Astrocyte (in vitro differentiated cells and primary cell): ENCODE results near the gene ING5. TPM values are rescaled to one million over a fixed set of nuclear protein-coding genes. Genes with fewer than 3 reads are reported as not detected.

ENCODE experiments used
- DNase-seq: peaks from one replicate; pipeline ENCODE4 v3.0.0-alpha.2; 2010; ENCODE audit warnings: low read depth
- FAIRE-seq: peaks from 2 replicates; lab custom pipeline; 2011; peaks lifted over from hg19 to GRCh38; lab: Jason Lieb, UNC
- H2AFZ ChIP-seq: 2 replicates; pipeline ENCODE4 v1.6.0; 2012; ENCODE audit warnings: low read depth, low read length, inconsistent platforms
- H3K27ac ChIP-seq: 2 replicates; pipeline ENCODE4 v1.5.1; 2011; ENCODE audit warnings: low read depth, low read length, inconsistent platforms
- H3K27me3 ChIP-seq: 2 replicates; pipeline ENCODE4 v1.6.0; 2011; ENCODE audit warnings: low read length, inconsistent platforms; ENCODE audit not compliant: insufficient read depth
- H3K36me3 ChIP-seq: 2 replicates; pipeline ENCODE4 v1.5.1; 2011; ENCODE audit warnings: low read length, inconsistent platforms; ENCODE audit not compliant: insufficient read depth
- H3K4me1 ChIP-seq: 2 replicates; pipeline ENCODE4 v1.5.1; 2011; ENCODE audit warnings: low read length, inconsistent platforms; ENCODE audit not compliant: insufficient read depth
- H3K4me2 ChIP-seq: 2 replicates; pipeline ENCODE4 v1.6.0; 2012; ENCODE audit warnings: low read length, inconsistent platforms
- H3K4me3 ChIP-seq: 2 replicates; pipeline ENCODE4 v1.5.1; 2011; ENCODE audit warnings: low read depth, mild to moderate bottlenecking, low read length, inconsistent platforms; ENCODE audit not compliant: insufficient read depth
- H3K79me2 ChIP-seq: 2 replicates; pipeline ENCODE4 v1.6.0; 2012; ENCODE audit warnings: mild to moderate bottlenecking, low read length, inconsistent platforms; ENCODE audit not compliant: insufficient read depth
- H3K9ac ChIP-seq: 2 replicates; pipeline ENCODE4 v1.6.0; 2012; ENCODE audit warnings: mild to moderate bottlenecking, low read length, inconsistent platforms
- H3K9me3 ChIP-seq: 2 replicates; pipeline ENCODE4 v1.5.1; 2012; ENCODE audit warnings: low read depth, mild to moderate bottlenecking, low read length, inconsistent platforms; ENCODE audit not compliant: insufficient read depth
- H4K20me1 ChIP-seq: 2 replicates; pipeline ENCODE4 v1.6.0; 2012; ENCODE audit warnings: low read length, inconsistent platforms; ENCODE audit not compliant: insufficient read depth
- H3K27ac Mint-ChIP-seq: one replicate; pipeline ENCODE4 v1.8.0; 2021; ENCODE audit warnings: mild to moderate bottlenecking, mixed read lengths; ENCODE audit not compliant: unreplicated experiment
- H3K27me3 Mint-ChIP-seq: one replicate; pipeline ENCODE4 v1.8.0; 2021; ENCODE audit warnings: low read depth, mixed read lengths; ENCODE audit not compliant: unreplicated experiment
- H3K36me3 Mint-ChIP-seq: one replicate; pipeline ENCODE4 v1.8.0; 2021; ENCODE audit warnings: low read depth, mixed read lengths; ENCODE audit not compliant: unreplicated experiment
- H3K4me1 Mint-ChIP-seq: one replicate; pipeline ENCODE4 v1.8.0; 2021; ENCODE audit warnings: low read depth, mixed read lengths; ENCODE audit not compliant: unreplicated experiment
- H3K4me3 Mint-ChIP-seq: one replicate; pipeline ENCODE4 v1.8.0; 2021; ENCODE audit warnings: mild to moderate bottlenecking, moderate library complexity, mixed read lengths; ENCODE audit not compliant: unreplicated experiment
- H3K9me3 Mint-ChIP-seq: one replicate; pipeline ENCODE4 v1.8.0; 2021; ENCODE audit warnings: mild to moderate bottlenecking, mixed read lengths; ENCODE audit not compliant: unreplicated experiment
- CTCF ChIP-seq: IDR thresholded peaks from 2 replicates; pipeline ENCODE4 v1.5.1; 2011; ENCODE audit warnings: low read depth, mild to moderate bottlenecking, inconsistent platforms, low read length, moderate library complexity; ENCODE audit not compliant: insufficient read depth
- EZH2 ChIP-seq: IDR thresholded peaks from 2 replicates; pipeline ENCODE4 v1.6.1; 2012; ENCODE audit warnings: mild to moderate bottlenecking, low read length, inconsistent platforms; ENCODE audit not compliant: insufficient read depth
- total RNA-seq: library from RNA; stranded (reverse); gene quantifications from 2 replicates; pipeline ENCODE4 v1.2.1, GENCODE V29; 2021

ING5 gene
- total RNA-seq, 1 donor from 2014 or later: 19.7 TPM

- TF ChIP-seq EZH2: no peak
- no peak for TF ChIP-seq CTCF
- H3K27me3 ChIP-seq: no peaks in the 10 kb centered on the region
Measured at GRCh38 chr2:241762321-241762932, 60.6 kb downstream of the ING5 start.

GRCh38 chr2:241762933-241763369, 61.1 kb downstream of the ING5 start:
- peaks cover 3% of the 10 kb centered on the region for H3K9me3 ChIP-seq
- Mint-ChIP-seq H3K27ac (no peak overlapping the region), H3K9me3 (peaks cover 10% of the 10 kb centered on the region), H3K4me1 (no peaks in the 10 kb centered on the region), H3K4me3 (no peak overlapping the region), H3K36me3 (peaks cover 16% of the 10 kb centered on the region), H3K27me3 (no peaks in the 10 kb centered on the region)
- no peaks in the 10 kb centered on the region for H3K27me3 ChIP-seq
- no peaks in the 10 kb centered on the region for H3K79me2 ChIP-seq
- H3K4me2 ChIP-seq: no peak overlapping the region
- H3K4me1 ChIP-seq: no peaks in the 10 kb centered on the region
- no peaks in the 10 kb centered on the region for H3K36me3 ChIP-seq
- no peak overlapping the region for H3K27ac ChIP-seq
- peaks cover 12% of the 10 kb centered on the region for H4K20me1 ChIP-seq
- H3K9ac ChIP-seq: no peak overlapping the region
- no peak overlapping the region for H3K4me3 ChIP-seq
- FAIRE-seq (no peak), DNase-seq (no peak)
- TF ChIP-seq CTCF (no peak), EZH2 (no peak)
- no peak overlapping the region for H2AFZ ChIP-seq

More at GRCh38 chr2:241762321-241762932, 60.6 kb downstream of the ING5 start:
- Mint-ChIP-seq H3K27ac (no peak overlapping the region), H3K4me1 (no peaks in the 10 kb centered on the region), H3K36me3 (peaks cover 16% of the 10 kb centered on the region), H3K27me3 (no peaks in the 10 kb centered on the region), H3K4me3 (no peak overlapping the region), H3K9me3 (peaks cover 10% of the 10 kb centered on the region)
- Histone ChIP-seq H3K79me2 (no peaks in the 10 kb centered on the region), H4K20me1 (peaks cover 12% of the 10 kb centered on the region), H3K36me3 (no peaks in the 10 kb centered on the region), H3K27ac (no peak overlapping the region), H2AFZ (no peak overlapping the region), H3K9me3 (peaks cover 3% of the 10 kb centered on the region), H3K4me2 (no peak overlapping the region), H3K4me1 (no peaks in the 10 kb centered on the region), H3K4me3 (no peak overlapping the region), H3K9ac (no peak overlapping the region)
- DNase-seq (no peak), FAIRE-seq (no peak)

GRCh38 chr2:241763551-241764274, 61.9 kb downstream of the ING5 start:
- Mint-ChIP-seq H3K4me3 (no peak overlapping the region), H3K9me3 (peaks cover 10% of the 10 kb centered on the region), H3K4me1 (peaks cover 2% of the 10 kb centered on the region), H3K36me3 (peaks cover 18% of the 10 kb centered on the region), H3K27ac (no peak overlapping the region), H3K27me3 (no peaks in the 10 kb centered on the region)
- TF ChIP-seq EZH2 (no peak), CTCF (no peak)
- no peaks in the 10 kb centered on the region for H3K36me3 ChIP-seq
- no peak overlapping the region for H3K4me3 ChIP-seq
- DNase-seq (no peak), FAIRE-seq (no peak)
- no peak overlapping the region for H3K9ac ChIP-seq
- no peaks in the 10 kb centered on the region for H3K79me2 ChIP-seq
- H3K4me1 ChIP-seq: no peaks in the 10 kb centered on the region
- peaks cover 3% of the 10 kb centered on the region for H3K9me3 ChIP-seq
- no peak overlapping the region for H3K27ac ChIP-seq
- H3K4me2 ChIP-seq: no peak overlapping the region
- H3K27me3 ChIP-seq: no peaks in the 10 kb centered on the region
- no peak overlapping the region for H2AFZ ChIP-seq
- peaks cover 12% of the 10 kb centered on the region for H4K20me1 ChIP-seq
